ENCODE results near the gene ACOT8.
A peak's percentile ranks its signal among the peaks of the same experiment; 100 is the strongest.

ACOT8 gene

GRCh38 chr20:45822857-45823256 lies 34.3 kb downstream of the ACOT8 start:
- 0 out of 2 replicates have a peak overlapping the region, but pooled peaks have one; percentile 2 for H3K9ac ChIP-seq

GRCh38 chr20:45821947-45822346 lies 35.2 kb downstream of the ACOT8 start:
- no peak for TF ChIP-seq Cebpa-rat (IDR thresholded peaks at IDR 0.05)
- Histone ChIP-seq H3K27ac (no peak overlapping the region), H3K36me3 (peaks cover 7% of the 10 kb centered on the region), H3K4me1 (peaks cover 21% of the 10 kb centered on the region), H4K20me1 (0 out of 2 replicates have a peak, but pooled peaks cover 18% of the 10 kb centered on the region), H3K9me3 (no peaks in the 10 kb centered on the region), H3K4me2 (no peak overlapping the region), H3K27me3 (peaks cover 44% of the 10 kb centered on the region), H3K4me3 (no peak overlapping the region), H3K9ac (no peak overlapping the region)

More at GRCh38 chr20:45822857-45823256, 34.3 kb downstream of the ACOT8 start:
- peaks cover 44% of the 10 kb centered on the region for H3K27me3 ChIP-seq
- H3K27ac ChIP-seq: no peak overlapping the region
- no peaks in the 10 kb centered on the region for H3K9me3 ChIP-seq
- H3K36me3 ChIP-seq: no peaks in the 10 kb centered on the region
- H3K4me1 ChIP-seq: peaks cover 16% of the 10 kb centered on the region
- H3K4me3 ChIP-seq: peak overlapping the region; percentile 36; the same call in 1 of the 2 replicates
- TF ChIP-seq Cebpa-rat (IDR thresholded peaks at IDR 0.05): no peak
- H4K20me1 ChIP-seq: 0 out of 2 replicates have a peak, but pooled peaks cover 18% of the 10 kb centered on the region
- H3K4me2 ChIP-seq: peak overlapping the region; percentile 60

GRCh38 chr20:45819466-45819865 lies 37.7 kb downstream of the ACOT8 start:
- Histone ChIP-seq H3K36me3 (peaks cover 30% of the 10 kb centered on the region), H3K4me2 (no peak overlapping the region), H3K4me3 (no peak overlapping the region), H3K27ac (no peak overlapping the region), H3K27me3 (peaks cover 34% of the 10 kb centered on the region), H4K20me1 (0 out of 2 replicates have a peak, but pooled peaks cover 18% of the 10 kb centered on the region), H3K9me3 (no peaks in the 10 kb centered on the region), H3K9ac (no peak overlapping the region), H3K4me1 (peaks cover 25% of the 10 kb centered on the region)
- no peak for TF ChIP-seq Cebpa-rat (IDR thresholded peaks at IDR 0.05)

- no peak for TF ChIP-seq Cebpa-rat (IDR thresholded peaks at IDR 0.05)
- Histone ChIP-seq H3K4me2 (no peak overlapping the region), H3K9ac (no peak overlapping the region), H3K9me3 (no peaks in the 10 kb centered on the region), H3K27ac (no peak overlapping the region), H3K36me3 (peaks cover 33% of the 10 kb centered on the region), H3K4me1 (peaks cover 21% of the 10 kb centered on the region), H3K27me3 (peaks cover 21% of the 10 kb centered on the region), H4K20me1 (0 out of 2 replicates have a peak, but pooled peaks cover 8% of the 10 kb centered on the region), H3K4me3 (no peak overlapping the region)
These were observed 39.0 kb downstream of the ACOT8 start for GRCh38 chr20:45818239-45818638.

GRCh38 chr20:45817376-45818194 lies 39.6 kb downstream of the ACOT8 start:
- no peak overlapping the region for H3K4me2 ChIP-seq

GRCh38 chr20:45816951-45817350 lies 40.2 kb downstream of the ACOT8 start:
- Histone ChIP-seq H3K4me3 (no peak overlapping the region), H3K4me2 (no peak overlapping the region), H3K9ac (no peak overlapping the region), H3K27ac (no peak overlapping the region), H3K27me3 (peaks cover 21% of the 10 kb centered on the region), H3K36me3 (peaks cover 35% of the 10 kb centered on the region), H4K20me1 (no peaks in the 10 kb centered on the region), H3K9me3 (peaks cover 2% of the 10 kb centered on the region; the same call in 1 of the 2 replicates), H3K4me1 (peaks cover 24% of the 10 kb centered on the region)
- no peak for TF ChIP-seq Cebpa-rat (IDR thresholded peaks at IDR 0.05)

More at GRCh38 chr20:45817376-45818194, 39.6 kb downstream of the ACOT8 start:
- no peaks in the 10 kb centered on the region for H3K9me3 ChIP-seq
- no peak overlapping the region for H3K27ac ChIP-seq
- TF ChIP-seq Cebpa-rat (IDR thresholded peaks at IDR 0.05): no peak
- 0 out of 2 replicates have a peak, but pooled peaks cover 2% of the 10 kb centered on the region for H4K20me1 ChIP-seq
- peaks cover 23% of the 10 kb centered on the region for H3K4me1 ChIP-seq
- peaks cover 21% of the 10 kb centered on the region for H3K27me3 ChIP-seq
- H3K9ac ChIP-seq: no peak overlapping the region
- H3K36me3 ChIP-seq: peaks cover 33% of the 10 kb centered on the region
- H3K4me3 ChIP-seq: no peak overlapping the region

GRCh38 chr20:45814314-45814713 lies 42.9 kb downstream of the ACOT8 start:
- Histone ChIP-seq H4K20me1 (no peaks in the 10 kb centered on the region), H3K36me3 (peaks cover 61% of the 10 kb centered on the region), H3K9ac (no peak overlapping the region), H3K27ac (no peak overlapping the region), H3K9me3 (peaks cover 19% of the 10 kb centered on the region), H3K4me3 (no peak overlapping the region), H3K4me1 (peaks cover 40% of the 10 kb centered on the region), H3K27me3 (peaks cover 14% of the 10 kb centered on the region; the same call in 1 of the 2 replicates), H3K4me2 (peak overlapping the region; percentile 29)
- no peak for TF ChIP-seq Cebpa-rat (IDR thresholded peaks at IDR 0.05)

GRCh38 chr20:45813489-45813888 lies 43.7 kb downstream of the ACOT8 start:
- Histone ChIP-seq H3K4me2 (peak overlapping the region; percentile 89), H3K4me3 (peak overlapping the region; percentile 78), H3K4me1 (peaks cover 40% of the 10 kb centered on the region), H3K27ac (peak overlapping the region; percentile 84; the same call in 1 of the 2 replicates), H3K9me3 (peaks cover 19% of the 10 kb centered on the region), H3K27me3 (peaks cover 14% of the 10 kb centered on the region; the same call in 1 of the 2 replicates), H3K36me3 (peaks cover 69% of the 10 kb centered on the region), H4K20me1 (no peaks in the 10 kb centered on the region), H3K9ac (peak overlapping the region; percentile 84)
- no peak for TF ChIP-seq Cebpa-rat (IDR thresholded peaks at IDR 0.05)

- TF ChIP-seq Cebpa-rat (IDR thresholded peaks at IDR 0.05): no peak
These were observed 44.2 kb downstream of the ACOT8 start for GRCh38 chr20:45813006-45813340.

More at GRCh38 chr20:45813006-45813340, 44.2 kb downstream of the ACOT8 start:
- H3K4me2 ChIP-seq: peak overlapping the region; percentile 89
- H3K27me3 ChIP-seq: peaks cover 14% of the 10 kb centered on the region; the same call in 1 of the 2 replicates
- H3K4me1 ChIP-seq: peaks cover 40% of the 10 kb centered on the region
- H3K27ac ChIP-seq: peak overlapping the region; percentile 84
- H3K9me3 ChIP-seq: peaks cover 19% of the 10 kb centered on the region
- H3K4me3 ChIP-seq: peak overlapping the region; percentile 78
- peak overlapping the region; percentile 84 for H3K9ac ChIP-seq
- peaks cover 74% of the 10 kb centered on the region for H3K36me3 ChIP-seq
- no peaks in the 10 kb centered on the region for H4K20me1 ChIP-seq

All from BLaER1 (cell line).